PC-3 (cell line): ENCODE measurements around the gene ACTR10. TPM values are rescaled to one million over a fixed set of nuclear protein-coding genes. Genes with fewer than 3 reads are reported as not detected.

ENCODE experiments used
- ATAC-seq: fragments of 200-7000 bp; cut with Tn5 transposase; 2 replicates; pipeline ENCODE4 v1.9.1; 2020; ENCODE audit warnings: mild to moderate bottlenecking, moderate library complexity
- BruUV-seq: library from RNA; stranded (reverse); fragments of 400-500 nt; replicated peaks from 2 replicates; lab custom pipeline; 2021; lab: Mats Ljungman, UMichigan
- CTCF ChIA-PET: fragments of 300-600 bp; sonication (Branson Sonifier 250); formaldehyde crosslinking; loops from one replicate; lab custom pipeline; 2022; ENCODE audit warnings: antibody characterized with exemption; lab: Charles Lee
- POLR2A ChIA-PET: fragments of 300-600 bp; sonication (Branson Sonifier 250); formaldehyde crosslinking; loops from one replicate; lab custom pipeline; 2022; ENCODE audit warnings: antibody characterized with exemption; ENCODE audit not compliant: unreplicated experiment; lab: Charles Lee
- DNase-seq: peaks from one replicate; pipeline ENCODE4 v3.0.0-alpha.2; 2015
- H2AFZ ChIP-seq: fragments of 300-600 bp; sonication (generic); 2 replicates; pipeline ENCODE4 v1.6.0; 2016; ENCODE audit warnings: antibody characterized with exemption, low read length
- H3F3A ChIP-seq: fragments of 300-600 bp; sonication (generic); one replicate; pipeline ENCODE4 v1.6.0; 2017; ENCODE audit warnings: antibody characterized with exemption, low read length, control low read depth, mild to moderate bottlenecking; ENCODE audit not compliant: unreplicated experiment
- H3K27ac ChIP-seq: fragments of 300-600 bp; sonication (generic); 2 replicates; pipeline ENCODE4 v1.5.1; 2016; ENCODE audit warnings: mild to moderate bottlenecking, low read length
- H3K27me3 ChIP-seq: fragments of 300-600 bp; sonication (generic); 2 replicates; pipeline ENCODE4 v1.6.1; 2016; ENCODE audit warnings: low read length, mixed read lengths
- H3K36me3 ChIP-seq: fragments of 300-600 bp; sonication (generic); 2 replicates; pipeline ENCODE4 v1.6.1; 2016; ENCODE audit warnings: low read depth, mixed run types, low read length, mixed read lengths
- H3K4me1 ChIP-seq: fragments of 300-600 bp; sonication (generic); 2 replicates; pipeline ENCODE4 v1.5.1; 2016; ENCODE audit warnings: low read length; ENCODE audit not compliant: insufficient read depth
- H3K4me2 ChIP-seq: fragments of 300-600 bp; sonication (generic); 2 replicates; pipeline ENCODE4 v1.6.0; 2016; ENCODE audit warnings: low read length
- H3K4me3 ChIP-seq: fragments of 300-600 bp; sonication (generic); 2 replicates; pipeline ENCODE4 v1.5.1; 2016; ENCODE audit warnings: mild to moderate bottlenecking, low read length, mixed read lengths
- H3K79me2 ChIP-seq: fragments of 300-600 bp; sonication (generic); 2 replicates; pipeline ENCODE4 v1.6.1; 2017; ENCODE audit warnings: low read length, mixed read lengths
- H3K9ac ChIP-seq: fragments of 300-600 bp; sonication (generic); 2 replicates; pipeline ENCODE4 v1.6.0; 2016; ENCODE audit warnings: mild to moderate bottlenecking, low read length
- H3K9me2 ChIP-seq: fragments of 300-600 bp; sonication (generic); replicated peaks from 2 replicates; pipeline ENCODE4 v1.6.1; 2016; ENCODE audit warnings: mixed run types, low read length, mixed read lengths
- H3K9me3 ChIP-seq: fragments of 300-600 bp; sonication (generic); 2 replicates; pipeline ENCODE4 v1.6.1; 2016; ENCODE audit warnings: low read length, mixed read lengths
- H4K20me1 ChIP-seq: fragments of 300-600 bp; sonication (generic); 2 replicates; pipeline ENCODE4 v1.6.1; 2016; ENCODE audit warnings: low read length, mixed read lengths
- CTCF ChIP-seq: fragments of 300-600 bp; sonication (generic); conservative IDR thresholded peaks from 2 replicates; pipeline ENCODE4 v1.5.1; 2017; ENCODE audit warnings: antibody characterized with exemption, low read depth, mild to moderate bottlenecking, low read length
- EZH2 ChIP-seq: fragments of 300-600 bp; sonication (generic); IDR thresholded peaks from one replicate; pipeline ENCODE4 v1.6.1; 2017; ENCODE audit warnings: antibody characterized with exemption, mild to moderate bottlenecking, low read length; ENCODE audit not compliant: unreplicated experiment
- EZH2phosphoT487 ChIP-seq: fragments of 300-600 bp; sonication (generic); IDR thresholded peaks from 2 replicates; pipeline ENCODE4 v1.6.1; 2018; ENCODE audit warnings: mild to moderate bottlenecking, antibody characterized with exemption, low read length, borderline replicate concordance
- intact Hi-C: fragments of 100-400 bp; cut with micrococcal nuclease; formaldehyde crosslinking; loops from 2 replicates; pipeline ENCODE4 v1.9.0; 2023
- total RNA-seq: library from RNA; depleted of rRNA; stranded (reverse); fragments of >200 nt; gene quantifications from 2 replicates; pipeline ENCODE4 v1.2.3, GENCODE V29; 2014

Gene ACTR10
- total RNA-seq, 1 experiment from 2014 or later, result 126 TPM

DNA sequence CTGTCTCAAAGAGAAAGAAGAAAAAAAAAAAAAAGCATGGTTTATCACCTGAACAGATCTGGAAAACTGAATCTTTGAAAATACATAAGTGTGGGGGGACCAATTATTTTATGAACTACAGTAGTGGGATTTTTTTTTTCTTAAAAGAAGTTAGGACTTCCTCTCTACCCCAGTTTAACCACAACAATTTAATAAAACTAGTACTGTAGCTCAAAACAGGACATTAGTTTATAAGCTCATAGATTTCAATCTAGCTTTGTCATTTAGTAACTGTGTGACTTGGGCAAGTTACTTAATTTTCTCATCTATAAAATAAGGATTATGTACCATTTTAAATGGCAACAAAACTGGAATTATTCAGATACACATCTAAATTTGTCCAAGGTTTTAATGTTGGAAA, 74.9 kb downstream of the ACTR10 start:
- H4K20me1 ChIP-seq, result peaks cover 53% of the 10 kb centered on the region
- intact Hi-C loops, result no loop called here
- peaks cover 18% of the 10 kb centered on the region for H3F3A ChIP-seq
- ATAC-seq (no peak), DNase-seq (no peak)
- H3K4me1 ChIP-seq, result no peaks in the 10 kb centered on the region
- no peak overlapping the region for H3K9ac ChIP-seq
- no peaks in the 10 kb centered on the region for H3K9me2 ChIP-seq
- no peak overlapping the region for H3K4me3 ChIP-seq
- no peaks in the 10 kb centered on the region for H3K27me3 ChIP-seq
- H2AFZ ChIP-seq, result no peak overlapping the region
- no peak for TF ChIP-seq EZH2phosphoT487
- TF ChIP-seq EZH2, result no peak
- TF ChIP-seq CTCF, result no peak
- peaks cover 82% of the 10 kb centered on the region for H3K36me3 ChIP-seq
- peaks cover 85% of the 10 kb centered on the region for H3K79me2 ChIP-seq
- ChIA-PET CTCF (no interaction called here), POLR2A (interaction anchor here (0.6 kb wide), 1 partner anchor 32 kb away, joined by 4 read pairs; no protein-coding TSS in a partner anchor)
- no peaks in the 10 kb centered on the region for H3K9me3 ChIP-seq
- no peak overlapping the region for H3K27ac ChIP-seq
- H3K4me2 ChIP-seq, result no peak overlapping the region
- no TSS peak for BruUV-seq

GRCh38 chr14:58275527-58276190, 75.7 kb downstream of the ACTR10 start:
- H4K20me1 ChIP-seq, result peaks cover 51% of the 10 kb centered on the region
- no peaks in the 10 kb centered on the region for H3K9me2 ChIP-seq
- H3K4me3 ChIP-seq, result no peak overlapping the region
- POLR2A ChIA-PET, result interaction anchor here (0.6 kb wide), 1 partner anchor 33 kb away, joined by 4 read pairs; no protein-coding TSS in a partner anchor
- CTCF ChIA-PET, result no interaction called here
- H3K4me1 ChIP-seq, result no peaks in the 10 kb centered on the region
- peaks cover 80% of the 10 kb centered on the region for H3K36me3 ChIP-seq
- H3K27ac ChIP-seq, result no peak overlapping the region
- H3K9ac ChIP-seq, result no peak overlapping the region
- H2AFZ ChIP-seq, result no peak overlapping the region
- H3K4me2 ChIP-seq, result no peak overlapping the region
- intact Hi-C loops, result no loop called here
- no peaks in the 10 kb centered on the region for H3K27me3 ChIP-seq
- peaks cover 17% of the 10 kb centered on the region for H3F3A ChIP-seq
- ATAC-seq (no peak), DNase-seq (no peak)
- BruUV-seq, result TSS peak; percentile 2
- no peaks in the 10 kb centered on the region for H3K9me3 ChIP-seq
- TF ChIP-seq CTCF, result no peak
- no peak for TF ChIP-seq EZH2phosphoT487
- no peak for TF ChIP-seq EZH2
- H3K79me2 ChIP-seq, result peaks cover 89% of the 10 kb centered on the region

- Histone ChIP-seq H3F3A (peaks cover 12% of the 10 kb centered on the region), H3K36me3 (peaks cover 81% of the 10 kb centered on the region), H2AFZ (no peak overlapping the region), H3K9me3 (no peaks in the 10 kb centered on the region), H3K4me1 (no peaks in the 10 kb centered on the region), H3K9ac (no peak overlapping the region), H3K27me3 (no peaks in the 10 kb centered on the region), H3K27ac (no peak overlapping the region), H3K9me2 (no peaks in the 10 kb centered on the region), H3K79me2 (peaks cover 91% of the 10 kb centered on the region), H4K20me1 (peaks cover 57% of the 10 kb centered on the region), H3K4me3 (no peak overlapping the region), H3K4me2 (no peak overlapping the region)
- BruUV-seq, result no TSS peak
- CTCF ChIA-PET, result no interaction called here
- no peak for DNase-seq
- intact Hi-C loops, result no loop called here
- TF ChIP-seq EZH2, result no peak
- no peak for TF ChIP-seq EZH2phosphoT487
- TF ChIP-seq CTCF, result no peak
- POLR2A ChIA-PET, result no interaction called here
- ATAC-seq, result peak; percentile 57
These were observed 76.3 kb downstream of the ACTR10 start for GRCh38 chr14:58276208-58276607.
